KOPT-K1 (cell line): ENCODE data around the gene EPN3.

ENCODE experiments used
- H3K27ac ChIP-seq: fragments of 200-600 bp; sonication (generic); 2 replicates; pipeline ENCODE4 v1.5.1; 2016; ENCODE audit warnings: antibody characterized with exemption, mild to moderate bottlenecking, low read depth, low read length; ENCODE audit not compliant: poor library complexity, severe bottlenecking
- H3K36me3 ChIP-seq: fragments of 200-600 bp; sonication (generic); 2 replicates; pipeline ENCODE4 v1.5.1; 2017; ENCODE audit warnings: antibody characterized with exemption, mild to moderate bottlenecking, low read length, moderate library complexity; ENCODE audit not compliant: insufficient read depth
- H3K9me3 ChIP-seq: fragments of 200-600 bp; sonication (generic); 2 replicates; pipeline ENCODE4 v1.5.1; 2017; ENCODE audit warnings: antibody characterized with exemption, low read length, mild to moderate bottlenecking; ENCODE audit not compliant: insufficient read depth, poor library complexity, severe bottlenecking

EPN3 gene

GRCh38 chr17:50587571-50587970, 55.0 kb downstream of the EPN3 start:
- Histone ChIP-seq H3K9me3 (no peaks in the 10 kb centered on the region), H3K36me3 (no peaks in the 10 kb centered on the region), H3K27ac (no peak overlapping the region)

GRCh38 chr17:50588391-50589049, 56.0 kb downstream of the EPN3 start:
- no peaks in the 10 kb centered on the region for H3K36me3 ChIP-seq
- no peaks in the 10 kb centered on the region for H3K9me3 ChIP-seq
- no peak overlapping the region for H3K27ac ChIP-seq

GRCh38 chr17:50589095-50589705, 56.7 kb downstream of the EPN3 start:
- Histone ChIP-seq H3K36me3 (no peaks in the 10 kb centered on the region), H3K9me3 (no peaks in the 10 kb centered on the region), H3K27ac (no peak overlapping the region)

GRCh38 chr17:50590946-50591737, 58.6 kb downstream of the EPN3 start:
- H3K27ac ChIP-seq = no peak overlapping the region
- no peaks in the 10 kb centered on the region for H3K9me3 ChIP-seq
- no peaks in the 10 kb centered on the region for H3K36me3 ChIP-seq

- no peaks in the 10 kb centered on the region for H3K9me3 ChIP-seq
- H3K36me3 ChIP-seq = no peaks in the 10 kb centered on the region
- no peak overlapping the region for H3K27ac ChIP-seq
Observed at GRCh38 chr17:50593321-50593720, 60.8 kb downstream of the EPN3 start.
